ENCODE data around the gene RIMKLB. TPM values are rescaled to one million over a fixed set of nuclear protein-coding genes. Genes with fewer than 3 reads are reported as not detected.

The RIMKLB gene
- total RNA-seq, 4 donors from 2014 or later: 42.2 to 149 (median 73.8) TPM

GRCh38 chr12:8664228-8664913 lies 33.4 kb upstream of the RIMKLB start:
- no peak for TF ChIP-seq CTCF (IDR thresholded peaks at IDR 0.05; ENCODE audit: low read depth)

- TF ChIP-seq CTCF (IDR thresholded peaks at IDR 0.05; ENCODE audit: low read depth): no peak
Measured at GRCh38 chr12:8665759-8666158, 32.0 kb upstream of the RIMKLB start.

- TF ChIP-seq CTCF (IDR thresholded peaks at IDR 0.05; ENCODE audit: low read depth): no peak
Measured at GRCh38 chr12:8667270-8667669, 30.5 kb upstream of the RIMKLB start.

- TF ChIP-seq CTCF (IDR thresholded peaks at IDR 0.05; ENCODE audit: low read depth): no peak
Measured at GRCh38 chr12:8668441-8668840, 29.4 kb upstream of the RIMKLB start.

- no peak for TF ChIP-seq CTCF (IDR thresholded peaks at IDR 0.05; ENCODE audit: low read depth)
Measured at GRCh38 chr12:8672381-8672780, 25.4 kb upstream of the RIMKLB start.

- TF ChIP-seq CTCF (IDR thresholded peaks at IDR 0.05; ENCODE audit: low read depth): no peak
Measured at GRCh38 chr12:8675591-8676036, 22.2 kb upstream of the RIMKLB start.

GRCh38 chr12:8676651-8677050 lies 21.1 kb upstream of the RIMKLB start:
- no peak for TF ChIP-seq CTCF (IDR thresholded peaks at IDR 0.05; ENCODE audit: low read depth)

Measured in subcutaneous adipose tissue (tissue), 4 donors.